ENCODE results near the gene ZNF554. TPM values are rescaled to one million over a fixed set of nuclear protein-coding genes. Genes with fewer than 3 reads are reported as not detected.

ZNF554 gene
- polyA plus RNA-seq, 2 of the 4 experiments (the other 2 are of a cell fraction), result 0.54 to 0.65 TPM

DNA sequence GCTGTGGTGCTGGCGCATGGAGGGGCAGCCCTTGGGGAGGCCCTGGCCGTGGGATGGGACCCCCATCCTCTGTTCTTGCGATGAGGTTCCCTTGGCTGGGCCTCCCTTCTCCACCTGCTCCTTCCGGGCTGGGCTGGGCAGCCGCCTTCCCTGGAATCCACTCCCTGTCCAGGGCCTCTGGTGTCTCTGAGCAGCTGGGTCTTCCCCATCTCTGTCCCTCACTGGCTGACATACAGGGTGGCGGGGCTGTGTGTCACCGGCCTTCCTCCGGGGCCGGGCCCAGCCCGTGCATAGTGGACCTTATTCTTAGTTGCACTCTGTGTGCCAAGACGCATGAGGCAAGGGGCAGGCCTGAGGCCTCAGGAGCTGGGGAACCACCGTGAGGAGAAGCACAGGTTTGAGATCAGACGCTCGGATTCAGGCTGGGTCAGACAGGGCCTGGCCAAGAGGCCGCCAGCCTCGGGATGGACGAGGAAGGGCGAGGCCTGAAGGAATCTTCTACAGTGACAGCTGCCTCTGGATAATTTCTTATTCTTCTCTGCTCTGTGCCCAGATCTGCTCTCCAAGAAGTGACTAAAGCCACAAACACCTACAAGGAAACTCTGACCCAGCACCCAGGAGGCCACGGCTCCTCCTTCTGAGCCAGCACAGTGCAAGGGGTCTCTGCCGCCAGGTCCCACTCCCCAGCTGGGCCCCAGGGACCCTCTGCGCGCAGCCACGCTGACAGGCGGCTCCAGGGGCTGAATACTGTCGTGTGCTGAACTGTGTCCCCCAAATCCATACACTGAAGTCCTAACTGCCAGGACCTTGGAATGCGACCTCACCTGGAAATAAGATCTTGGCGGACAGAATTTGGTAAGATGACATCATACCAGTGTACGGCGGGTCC lies 47.6 kb upstream of the ZNF554 start:
- Histone ChIP-seq H3K4me3 (no peak overlapping the region), H3K9me3 (no peaks in the 10 kb centered on the region), H3K4me1 (no peaks in the 10 kb centered on the region), H3K4me2 (no peak overlapping the region), H3K27ac (no peak overlapping the region)
- FAIRE-seq (no peak), ATAC-seq (no peak), DNase-seq (ENCODE audit: low read depth in 1 of 2, low spot score in 1 of 2) (no peak)
- CTCF ChIA-PET, result interaction anchor here (1.8 kb wide), 1 partner anchor 124 kb away, joined by 5 read pairs; no protein-coding TSS in a partner anchor
- TF ChIP-seq ZC3H11A (IDR thresholded peaks at IDR 0.05) (no peak), MAFK (IDR thresholded peaks at IDR 0.05; ENCODE audit: partially characterized antibody) (no peak), ELK1 (IDR thresholded peaks at IDR 0.05; ENCODE audit: low read depth, low read length) (no peak), RCOR1 (IDR thresholded peaks at IDR 0.05; ENCODE audit: low read depth, low read length) (no peak), EP300 (IDR thresholded peaks at IDR 0.05) (no peak), CHD2 (IDR thresholded peaks at IDR 0.05; ENCODE audit: low read length, partially characterized antibody) (no peak), ATOH8 (CRISPR knock-in tag; IDR thresholded peaks at IDR 0.05; ENCODE audit: low read depth) (no peak), ZSCAN20 (CRISPR knock-in tag; IDR thresholded peaks at IDR 0.05) (no peak), FOXS1 (CRISPR knock-in tag; IDR thresholded peaks at IDR 0.05) (no peak), CEBPB (IDR thresholded peaks at IDR 0.05) (no peak), PHF8 (IDR thresholded peaks at IDR 0.05; ENCODE audit: borderline replicate concordance, low read depth) (no peak), SMC3 (IDR thresholded peaks at IDR 0.05) (no peak), SREBF2 (IDR thresholded peaks at IDR 0.05) (no peak), FOSB (CRISPR knock-in tag; IDR thresholded peaks at IDR 0.05) (no peak)
- 89% methylated on average over 18 of the region's 29 CpGs for WGBS (ENCODE audit: missing lambda C conversion rate)
- POLR2A ChIA-PET, result no interaction called here

DNA sequence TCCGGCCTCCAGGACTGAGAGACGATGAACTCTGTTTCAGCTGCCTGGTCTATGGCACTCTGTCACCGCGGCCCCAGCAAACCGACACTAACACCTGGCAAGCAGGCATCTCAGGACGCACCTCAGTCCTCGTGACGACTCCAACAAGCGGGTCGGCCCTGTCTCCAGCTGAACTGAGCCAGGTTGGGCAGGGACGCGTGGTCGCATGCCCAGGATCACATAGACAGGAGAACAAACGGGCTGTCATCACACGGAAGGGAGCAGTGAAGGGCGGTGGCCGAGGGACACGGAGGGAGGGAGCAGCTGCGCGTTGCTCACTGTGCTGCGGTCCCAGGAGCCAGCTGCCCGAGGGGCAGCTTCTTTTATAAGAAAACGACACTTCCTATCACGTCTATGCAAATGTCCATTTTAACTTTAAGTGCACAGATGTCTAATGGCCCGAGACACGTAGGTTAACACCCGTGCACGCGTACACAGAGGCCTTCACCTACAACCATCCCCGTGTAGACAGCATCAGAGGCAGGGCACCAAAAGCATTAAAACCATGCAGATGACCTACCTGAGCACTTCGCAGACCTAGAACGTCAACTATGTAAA lies 45.5 kb upstream of the ZNF554 start:
- no peak for TF ChIP-seq GATA3 (IDR thresholded peaks at IDR 0.05; ENCODE audit: borderline replicate concordance)
- no peak for TF ChIP-seq FOSB (CRISPR knock-in tag; IDR thresholded peaks at IDR 0.05)
- TF ChIP-seq, protein P1, sequence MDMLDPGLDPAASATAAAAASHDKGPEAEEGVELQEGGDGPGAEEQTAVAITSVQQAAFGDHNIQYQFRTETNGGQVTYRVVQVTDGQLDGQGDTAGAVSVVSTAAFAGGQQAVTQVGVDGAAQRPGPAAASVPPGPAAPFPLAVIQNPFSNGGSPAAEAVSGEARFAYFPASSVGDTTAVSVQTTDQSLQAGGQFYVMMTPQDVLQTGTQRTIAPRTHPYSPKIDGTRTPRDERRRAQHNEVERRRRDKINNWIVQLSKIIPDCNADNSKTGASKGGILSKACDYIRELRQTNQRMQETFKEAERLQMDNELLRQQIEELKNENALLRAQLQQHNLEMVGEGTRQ (IDR thresholded peaks at IDR 0.05), result no peak
- no peak for TF ChIP-seq FOXS1 (CRISPR knock-in tag; IDR thresholded peaks at IDR 0.05)
- no peak for TF ChIP-seq RFX5 (IDR thresholded peaks at IDR 0.05)
- no peak for TF ChIP-seq HES2 (IDR thresholded peaks at IDR 0.05)
- TF ChIP-seq BHLHE40 (IDR thresholded peaks at IDR 0.05; ENCODE audit: low read depth, low read length), result no peak
- TF ChIP-seq REST (IDR thresholded peaks at IDR 0.05), result no peak
- 93% methylated on average over 28 of the region's 32 CpGs for WGBS (ENCODE audit: missing lambda C conversion rate)
- ATAC-seq (no peak), DNase-seq (ENCODE audit: low read depth in 1 of 2, low spot score in 1 of 2) (no peak), FAIRE-seq (no peak)
- POLR2A ChIA-PET, result no interaction called here
- CTCF ChIA-PET, result no interaction called here
- Histone ChIP-seq H3K9me3 (no peaks in the 10 kb centered on the region), H3K4me3 (no peak overlapping the region), H3K4me1 (no peaks in the 10 kb centered on the region), H3K4me2 (no peak overlapping the region), H3K27ac (no peak overlapping the region)
